Gastroesophageal sphincter (tissue), 3 donors: ENCODE data around the gene ITPR2.

Experiments used
- CTCF ChIP-seq, 4 experiments: fragments of 200-600 bp in 2 of 4; fragments of 450-650 bp in 2 of 4; sonication (generic) in 1 of 4; IDR thresholded peaks; one replicate each; pipeline ENCODE4 v1.5.1; 2017 to 2019; ENCODE audit warnings: antibody characterized with exemption in 4 of 4, mild to moderate bottlenecking in 2 of 4, moderate library complexity in 2 of 4
- EP300 ChIP-seq: sonication (generic); formaldehyde crosslinking; IDR thresholded peaks from one replicate; pipeline ENCODE4 v1.6.1; 2017; ENCODE audit warnings: antibody characterized with exemption, mild to moderate bottlenecking
- POLR2A ChIP-seq, 2 donors: fragments of 450-650 bp; IDR thresholded peaks; one replicate each; pipeline ENCODE4 v1.6.1; 2017; ENCODE audit warnings: antibody characterized with exemption in 2 of 2, mild to moderate bottlenecking in 2 of 2, moderate library complexity in 1 of 2
- POLR2AphosphoS5 ChIP-seq: sonication (generic); formaldehyde crosslinking; IDR thresholded peaks from one replicate; pipeline ENCODE4 v1.6.1; 2017; ENCODE audit warnings: antibody characterized with exemption

DNA sequence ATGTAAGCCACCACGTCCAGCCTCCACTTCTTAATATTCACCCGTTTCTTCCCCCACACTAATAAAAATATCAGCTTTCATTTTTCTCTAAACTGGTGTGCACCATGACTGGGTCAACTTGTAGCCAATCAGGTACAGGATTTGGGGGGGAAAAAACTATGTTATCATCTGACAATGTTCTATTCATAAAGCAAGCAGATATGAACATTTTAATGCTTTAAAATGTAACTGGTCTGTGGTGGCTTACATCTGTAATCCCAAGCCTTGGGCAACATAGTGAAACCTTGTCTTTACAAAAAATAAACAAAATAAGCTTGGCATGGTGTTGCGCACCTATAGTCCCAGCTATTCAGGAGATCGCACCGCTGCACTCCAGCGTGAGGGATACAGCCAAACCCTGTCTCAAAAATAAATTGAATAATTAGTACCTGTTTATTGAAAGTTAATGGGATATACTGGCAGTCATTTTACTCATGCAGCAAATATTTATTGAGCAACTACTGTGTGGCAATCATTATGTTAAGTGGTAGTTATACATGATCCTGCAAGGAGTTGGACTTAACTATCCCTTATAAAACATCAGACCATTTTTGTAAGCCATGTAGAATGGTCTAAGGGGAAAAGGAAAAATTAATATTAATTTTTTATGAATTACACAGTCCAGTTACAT, 15.3 kb upstream of the ITPR2 start:
- no peak for TF ChIP-seq CTCF (IDR thresholded peaks at IDR 0.05)
- TF ChIP-seq EP300, result no peak
- no peak for TF ChIP-seq POLR2AphosphoS5
- TF ChIP-seq POLR2A (IDR thresholded peaks at IDR 0.05), result no peak
